K562 (cell line): Measurements from ENCODE around the gene GPR35. TPM values are rescaled to one million over a fixed set of nuclear protein-coding genes. Genes with fewer than 3 reads are reported as not detected.
A peak's percentile ranks its signal among the peaks of the same experiment; 100 is the strongest.

ENCODE experiments used
- CCAR2 ChIP-seq: fragments of 200-400 bp; formaldehyde crosslinking; IDR thresholded peaks from 2 replicates; pipeline ENCODE4 v1.6.1; 2017; ENCODE audit warnings: mild to moderate bottlenecking, low read depth, low read length
- CXXC5 ChIP-seq: fragments of 250-450 bp; sonication (Bioruptor Pico); IDR thresholded peaks from 2 replicates; pipeline ENCODE4 v1.8.0; 2022; ENCODE audit warnings: inconsistent platforms, mild to moderate bottlenecking, moderate library complexity
- EP300 ChIP-seq: IDR thresholded peaks from 2 replicates; pipeline ENCODE4 v1.6.1; 2012; ENCODE audit warnings: low read length, improper control_type of control experiment
- MCM2 ChIP-seq: fragments of 450-650 bp; IDR thresholded peaks from 2 replicates; pipeline ENCODE4 v1.6.1; 2017; ENCODE audit warnings: low read depth, mild to moderate bottlenecking
- MYC ChIP-seq, 2 experiments: fragments of 250-450 bp in 1 of 2; sonication (Bioruptor Pico) in 1 of 2; IDR thresholded peaks; 2 replicates each; pipeline versions ENCODE4 v1.5.1 to v1.6.1; 2012 to 2021; ENCODE audit warnings: low read depth in 2 of 2, borderline replicate concordance in 1 of 2, improper control_type of control experiment in 1 of 2, low read length in 1 of 2, mild to moderate bottlenecking in 1 of 2, moderate library complexity in 1 of 2
- RNF2 ChIP-seq: sonication (generic); IDR thresholded peaks from 2 replicates; pipeline ENCODE4 v1.6.1; 2016
- TEAD4 ChIP-seq, 2 experiments: sonication (generic) in 1 of 2; formaldehyde crosslinking in 1 of 2; IDR thresholded peaks; 2 replicates each; pipeline versions ENCODE4 v1.6.1 to v1.8.0; 2012 to 2022; ENCODE audit warnings: borderline replicate concordance in 1 of 2, inconsistent platforms in 1 of 2, low read length in 1 of 2, mild to moderate bottlenecking in 1 of 2, missing genetic modification reagents in 1 of 2
- YY1 ChIP-seq, 3 experiments: IDR thresholded peaks; 2 replicates each; pipeline ENCODE4 v1.6.1; 2011; ENCODE audit warnings: low read length in 2 of 3, mild to moderate bottlenecking in 2 of 3, moderate library complexity in 2 of 3, borderline replicate concordance in 1 of 3, control low read depth in 1 of 3, low read depth in 1 of 3; ENCODE audit not compliant: insufficient read depth in 3 of 3, insufficient replicate concordance in 2 of 3, control insufficient read depth in 1 of 3, insufficient read length in 1 of 3; ENCODE audit errors: extremely low read depth in 1 of 3
- ZNF695 ChIP-seq: fragments of 450-650 bp; formaldehyde crosslinking; IDR thresholded peaks from 2 replicates; pipeline ENCODE4 v1.4.0; 2020; ENCODE audit warnings: mild to moderate bottlenecking, moderate library complexity
- ZNF76 ChIP-seq: fragments of 250-450 bp; sonication (Bioruptor Pico); IDR thresholded peaks from 2 replicates; pipeline ENCODE4 v1.4.0; 2020; ENCODE audit warnings: mild to moderate bottlenecking, moderate library complexity, borderline replicate concordance
- ZNF830 ChIP-seq: fragments of 250-450 bp; sonication (Bioruptor Pico); IDR thresholded peaks from 2 replicates; pipeline ENCODE4 v1.5.0; 2021; ENCODE audit warnings: mild to moderate bottlenecking
- polyA plus RNA-seq, 8 experiments: library from polyadenylated mRNA; depleted of rRNA in 4 of 8; stranded (reverse) in 5 of 8; unstranded in 3 of 8; fragments of >200 nt; fragmentation: Nextera tagmentation in 2 of 8; fragmentation: Illumina TruSeq in 1 of 8; extraction: Ambion mirVana in 2 of 8; extraction: Trizol in 1 of 8; gene quantifications; 2 replicates each; pipeline versions ENCODE4 v1.2.1 to v1.2.3, GENCODE V29; 2011 to 2014; ENCODE audit warnings: inconsistent platforms in 1 of 8, missing spikeins in 1 of 8
- total RNA-seq, 7 experiments: library from RNA; depleted of rRNA in 6 of 7; stranded (reverse); fragments of >200 nt in 6 of 7; fragmentation: Illumina TruSeq in 2 of 7; extraction: Trizol in 2 of 7; gene quantifications; 2 replicates each; pipeline versions ENCODE4 v1.2.1 to v1.2.3, GENCODE V29; 2011 to 2021; ENCODE audit warnings: low replicate concordance in 1 of 7
- TF ChIP-seq, protein P1 (sequence below): fragments of 200-800 bp; sonication (Bioruptor generic); IDR thresholded peaks from 2 replicates; pipeline ENCODE4 v1.6.1; 2017; ENCODE audit warnings: missing genetic modification characterization, missing compliant biosample characterization
- TF ChIP-seq, protein P2 (sequence below), 3 experiments: fragments of 200-800 bp in 1 of 3; sonication (Bioruptor generic) in 1 of 3; sonication (generic) in 1 of 3; formaldehyde crosslinking in 1 of 3; IDR thresholded peaks; 2 replicates each; pipeline versions ENCODE4 v1.6.1 to v1.8.0; 2016 to 2022; ENCODE audit warnings: mild to moderate bottlenecking in 2 of 3, missing compliant biosample characterization in 2 of 3, missing genetic modification characterization in 2 of 3, missing genetic modification reagents in 1 of 3
- TF ChIP-seq, protein P3 (sequence below): fragments of 450-650 bp; IDR thresholded peaks from 2 replicates; pipeline ENCODE4 v1.6.1; 2016; ENCODE audit warnings: antibody characterized with exemption
- TF ChIP-seq, protein P4 (sequence below): fragments of 450-650 bp; formaldehyde crosslinking; IDR thresholded peaks from 2 replicates; pipeline ENCODE4 v1.4.0; 2020; ENCODE audit warnings: mild to moderate bottlenecking
- TF ChIP-seq, protein P5 (sequence below): fragments of 250-450 bp; sonication (Bioruptor Pico); IDR thresholded peaks from 2 replicates; pipeline ENCODE4 v1.4.0; 2020; ENCODE audit warnings: mild to moderate bottlenecking, moderate library complexity

Gene GPR35
- total and polyA plus RNA-seq, 9 of the 15 experiments (the other 6 are each of a cell fraction or from before 2014, with no cell fraction given) = 0.04 to 0.50 (median 0.29) TPM; not detected in 3

DNA sequence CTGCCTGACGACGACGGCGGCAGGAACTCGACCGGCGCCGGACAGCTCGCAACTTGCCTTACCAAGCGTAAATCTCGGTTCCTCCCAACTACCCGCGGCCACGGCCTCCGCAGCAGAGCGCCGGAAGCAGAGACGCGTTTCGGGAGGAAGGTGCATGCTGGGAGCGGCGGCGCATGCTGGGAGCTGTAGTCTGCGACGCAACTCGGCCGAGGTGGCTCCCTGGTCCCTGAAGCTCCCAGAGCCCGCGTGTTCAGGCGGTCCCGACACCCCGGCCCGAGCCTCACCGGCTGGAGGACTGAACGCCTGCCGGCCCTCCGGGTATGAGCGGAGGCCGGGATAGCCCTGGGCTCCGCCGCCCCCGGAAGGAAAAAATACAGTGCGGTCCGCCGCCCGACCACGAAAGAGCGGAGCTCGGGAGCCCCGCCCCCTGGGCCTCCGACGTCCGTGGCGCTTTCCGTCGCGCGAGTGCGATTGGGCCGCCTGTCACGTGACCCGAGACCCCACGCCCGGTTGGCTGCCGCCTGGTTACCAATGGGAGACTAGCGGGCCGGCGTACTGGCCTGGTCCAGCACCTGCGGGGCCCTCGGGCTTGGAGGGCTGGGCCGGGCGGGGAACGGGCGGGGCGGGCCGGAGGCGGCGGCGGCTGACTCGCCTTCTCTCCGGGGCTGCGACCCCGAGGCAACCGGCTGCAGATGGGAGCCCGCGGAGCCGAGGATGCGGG is 38.9 kb upstream of the GPR35 start, which contains the start of gene CAPN10 (continued):
- TF ChIP-seq, protein P1, sequence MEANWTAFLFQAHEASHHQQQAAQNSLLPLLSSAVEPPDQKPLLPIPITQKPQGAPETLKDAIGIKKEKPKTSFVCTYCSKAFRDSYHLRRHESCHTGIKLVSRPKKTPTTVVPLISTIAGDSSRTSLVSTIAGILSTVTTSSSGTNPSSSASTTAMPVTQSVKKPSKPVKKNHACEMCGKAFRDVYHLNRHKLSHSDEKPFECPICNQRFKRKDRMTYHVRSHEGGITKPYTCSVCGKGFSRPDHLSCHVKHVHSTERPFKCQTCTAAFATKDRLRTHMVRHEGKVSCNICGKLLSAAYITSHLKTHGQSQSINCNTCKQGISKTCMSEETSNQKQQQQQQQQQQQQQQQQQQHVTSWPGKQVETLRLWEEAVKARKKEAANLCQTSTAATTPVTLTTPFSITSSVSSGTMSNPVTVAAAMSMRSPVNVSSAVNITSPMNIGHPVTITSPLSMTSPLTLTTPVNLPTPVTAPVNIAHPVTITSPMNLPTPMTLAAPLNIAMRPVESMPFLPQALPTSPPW (CRISPR knock-in tag) = peak; percentile 55
- TF ChIP-seq YY1 (IDR thresholded peaks at IDR 0.05; ENCODE audit: borderline replicate concordance in 1 of 3, control insufficient read depth in 1 of 3, extremely low read depth in 1 of 3, insufficient read depth in 3 of 3, insufficient read length in 1 of 3, insufficient replicate concordance in 2 of 3, low read depth in 1 of 3, low read length in 2 of 3) (peak in 2 of 3 experiments; percentile 24 to 49), ZNF830 (CRISPR knock-in tag) (no peak), MCM2 (no peak), CXXC5 (CRISPR knock-in tag) (peak; percentile 89), ZNF76 (CRISPR knock-in tag) (peak; percentile 56; the same call in 1 of the 2 replicates), MYC (IDR thresholded peaks at IDR 0.05; ENCODE audit: low read depth, low read length) (peak; percentile 63), MYC (CRISPR knock-in tag; IDR thresholded peaks at IDR 0.05; ENCODE audit: borderline replicate concordance, low read depth) (peak; percentile 61; the same call in 1 of the 2 replicates), TEAD4 (IDR thresholded peaks at IDR 0.05; ENCODE audit: low read length) (no peak), TEAD4 (CRISPR knock-in tag; IDR thresholded peaks at IDR 0.05; ENCODE audit: borderline replicate concordance) (no peak), EP300 (no peak), CCAR2 (no peak), ZNF695 (CRISPR knock-in tag) (no peak), RNF2 (no peak; the same call in 1 of the 2 replicates)
- TF ChIP-seq, protein P2, sequence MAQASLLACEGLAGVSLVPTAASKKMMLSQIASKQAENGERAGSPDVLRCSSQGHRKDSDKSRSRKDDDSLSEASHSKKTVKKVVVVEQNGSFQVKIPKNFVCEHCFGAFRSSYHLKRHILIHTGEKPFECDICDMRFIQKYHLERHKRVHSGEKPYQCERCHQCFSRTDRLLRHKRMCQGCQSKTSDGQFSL (CRISPR knock-in tag; IDR thresholded peaks at IDR 0.05) = no peak
- TF ChIP-seq, protein P2 (tag; IDR thresholded peaks at IDR 0.05) = no peak
- TF ChIP-seq, protein P3, sequence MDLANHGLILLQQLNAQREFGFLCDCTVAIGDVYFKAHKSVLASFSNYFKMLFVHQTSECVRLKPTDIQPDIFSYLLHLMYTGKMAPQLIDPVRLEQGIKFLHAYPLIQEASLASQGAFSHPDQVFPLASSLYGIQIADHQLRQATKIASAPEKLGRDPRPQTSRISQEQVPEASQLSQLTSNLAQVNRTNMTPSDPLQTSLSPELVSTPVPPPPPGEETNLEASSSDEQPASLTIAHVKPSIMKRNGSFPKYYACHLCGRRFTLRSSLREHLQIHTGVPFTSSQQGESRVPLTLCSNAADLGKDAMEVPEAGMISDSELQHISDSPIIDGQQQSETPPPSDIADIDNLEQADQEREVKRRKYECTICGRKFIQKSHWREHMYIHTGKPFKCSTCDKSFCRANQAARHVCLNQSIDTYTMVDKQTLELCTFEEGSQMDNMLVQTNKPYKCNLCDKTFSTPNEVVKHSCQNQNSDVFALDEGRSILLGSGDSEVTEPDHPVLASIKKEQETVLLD = no peak
- TF ChIP-seq, protein P4, sequence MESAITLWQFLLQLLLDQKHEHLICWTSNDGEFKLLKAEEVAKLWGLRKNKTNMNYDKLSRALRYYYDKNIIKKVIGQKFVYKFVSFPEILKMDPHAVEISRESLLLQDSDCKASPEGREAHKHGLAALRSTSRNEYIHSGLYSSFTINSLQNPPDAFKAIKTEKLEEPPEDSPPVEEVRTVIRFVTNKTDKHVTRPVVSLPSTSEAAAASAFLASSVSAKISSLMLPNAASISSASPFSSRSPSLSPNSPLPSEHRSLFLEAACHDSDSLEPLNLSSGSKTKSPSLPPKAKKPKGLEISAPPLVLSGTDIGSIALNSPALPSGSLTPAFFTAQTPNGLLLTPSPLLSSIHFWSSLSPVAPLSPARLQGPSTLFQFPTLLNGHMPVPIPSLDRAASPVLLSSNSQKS (CRISPR knock-in tag) = no peak
- TF ChIP-seq, protein P5, sequence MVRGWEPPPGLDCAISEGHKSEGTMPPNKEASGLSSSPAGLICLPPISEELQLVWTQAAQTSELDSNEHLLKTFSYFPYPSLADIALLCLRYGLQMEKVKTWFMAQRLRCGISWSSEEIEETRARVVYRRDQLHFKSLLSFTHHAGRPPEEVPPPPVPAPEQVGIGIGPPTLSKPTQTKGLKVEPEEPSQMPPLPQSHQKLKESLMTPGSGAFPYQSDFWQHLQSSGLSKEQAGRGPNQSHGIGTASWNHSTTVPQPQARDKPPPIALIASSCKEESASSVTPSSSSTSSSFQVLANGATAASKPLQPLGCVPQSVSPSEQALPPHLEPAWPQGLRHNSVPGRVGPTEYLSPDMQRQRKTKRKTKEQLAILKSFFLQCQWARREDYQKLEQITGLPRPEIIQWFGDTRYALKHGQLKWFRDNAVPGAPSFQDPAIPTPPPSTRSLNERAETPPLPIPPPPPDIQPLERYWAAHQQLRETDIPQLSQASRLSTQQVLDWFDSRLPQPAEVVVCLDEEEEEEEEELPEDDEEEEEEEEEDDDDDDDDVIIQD (CRISPR knock-in tag) = no peak
- TF ChIP-seq, all 486 proteins: peak for 91
